Measurements from ENCODE around the gene FDXACB1. TPM values are rescaled to one million over a fixed set of nuclear protein-coding genes. Genes with fewer than 3 reads are reported as not detected.

Gene FDXACB1
- total and polyA plus RNA-seq, 2 of the 4 experiments (the other 2 are of a cell fraction), result 1.7 to 3.0 TPM

- Histone ChIP-seq H2AFZ (replicated peaks; ENCODE audit: low read length, poor library complexity) (no peak overlapping the region), H3K4me3 (ENCODE audit: insufficient read depth, low read depth, low read length) (no peak overlapping the region), H4K8ac (ENCODE audit: low read depth in 2 of 2, low read length in 2 of 2) (no peak overlapping the region), H4K91ac (ENCODE audit: insufficient read depth, low read depth, low read length) (no peak overlapping the region), H3K18ac (ENCODE audit: low read depth, low read length) (no peak overlapping the region), H2AK5ac (ENCODE audit: low read depth, low read length) (no peak overlapping the region), H3K4me1 (ENCODE audit: control insufficient read depth, insufficient read depth, low read length) (no peaks in the 10 kb centered on the region; the same call in 1 of the 2 replicates), H3K27ac (ENCODE audit: insufficient read depth, low read length) (no peak overlapping the region), H3K27me3 (ENCODE audit: control insufficient read depth, insufficient read depth, low read length) (no peaks in the 10 kb centered on the region), H3K36me3 (ENCODE audit: control insufficient read depth, insufficient read depth, low read length) (peaks cover 5% of the 10 kb centered on the region), H3K4ac (ENCODE audit: low read depth, low read length) (no peak overlapping the region), H4K20me1 (ENCODE audit: insufficient read depth, low read length) (no peaks in the 10 kb centered on the region), H2BK5ac (ENCODE audit: low read depth, low read length, poor library complexity, severe bottlenecking) (no peak overlapping the region), H2AK9ac (replicated peaks; ENCODE audit: low read depth, low read length, poor library complexity) (no peak overlapping the region), H3K56ac (ENCODE audit: extremely low read depth, insufficient read depth, low read length) (no peak overlapping the region), H3K9me3 (ENCODE audit: control insufficient read depth, insufficient read depth, low read length) (no peaks in the 10 kb centered on the region), H3K9me1 (ENCODE audit: insufficient read depth, low read length) (no peaks in the 10 kb centered on the region), H3K14ac (replicated peaks; ENCODE audit: low read depth, low read length) (no peak overlapping the region), H2BK120ac (ENCODE audit: low read depth, low read length) (no peak overlapping the region), H4K5ac (ENCODE audit: low read depth, low read length) (no peak overlapping the region), H3K23ac (ENCODE audit: low read depth, low read length) (no peak overlapping the region), H2BK15ac (ENCODE audit: low read depth, low read length) (no peak overlapping the region), H2BK20ac (ENCODE audit: low read depth, low read length) (no peak overlapping the region), H3K79me1 (ENCODE audit: low read depth in 1 of 2, low read length in 2 of 2) (no peaks in the 10 kb centered on the region; a peak in 1 of 4 replicates), H3K9ac (ENCODE audit: low read depth, low read length) (no peak overlapping the region), H3K4me2 (ENCODE audit: low read depth, low read length) (no peak overlapping the region)
- ChIA-PET CTCF (interaction anchor here (0.7 kb wide), 1 partner anchor 373 kb away, joined by 3 read pairs; no protein-coding TSS in a partner anchor), POLR2A (ENCODE audit: unreplicated experiment) (interaction anchor here (0.6 kb wide), 1 partner anchor 15 kb away, joined by 10 read pairs; no protein-coding TSS in a partner anchor)
- intact Hi-C loops (cut with micrococcal nuclease), result no loop called here
- no CpG with 5 or more reads among the region's 2 CpGs for WGBS, 2 experiments (ENCODE audit: extremely low coverage in 2 of 2, insufficient read length in 1 of 2)
- in situ Hi-C loops (cut with MboI; ENCODE audit: low sequenced_read_pairs), result no loop called here
- no peak for DNase-seq
- no TSS peak for BruUV-seq (replicated peaks)
- TF ChIP-seq ELK1 (IDR thresholded peaks at IDR 0.05; ENCODE audit: borderline replicate concordance, low read depth, low read length) (no peak), POLR2A (IDR thresholded peaks at IDR 0.05; ENCODE audit: low read depth, low read length) (no peak), BHLHE40 (IDR thresholded peaks at IDR 0.05; ENCODE audit: low read depth, low read length) (no peak), SMC3 (IDR thresholded peaks at IDR 0.05; ENCODE audit: low read depth, low read length) (no peak), MAZ (IDR thresholded peaks at IDR 0.05; ENCODE audit: borderline replicate concordance, low read depth, low read length) (no peak), CHD1 (IDR thresholded peaks at IDR 0.05; ENCODE audit: low read depth, low read length) (no peak), MXI1 (IDR thresholded peaks at IDR 0.05; ENCODE audit: borderline replicate concordance, low read depth, low read length) (no peak), RCOR1 (IDR thresholded peaks at IDR 0.05; ENCODE audit: insufficient replicate concordance, low read length) (no peak), MAFK (IDR thresholded peaks at IDR 0.05; ENCODE audit: low read depth, low read length) (no peak), RAD21 (IDR thresholded peaks at IDR 0.05; ENCODE audit: low read length) (no peak), FOS (IDR thresholded peaks at IDR 0.05; ENCODE audit: low read depth, low read length) (no peak)
- TF ChIP-seq, protein P1, sequence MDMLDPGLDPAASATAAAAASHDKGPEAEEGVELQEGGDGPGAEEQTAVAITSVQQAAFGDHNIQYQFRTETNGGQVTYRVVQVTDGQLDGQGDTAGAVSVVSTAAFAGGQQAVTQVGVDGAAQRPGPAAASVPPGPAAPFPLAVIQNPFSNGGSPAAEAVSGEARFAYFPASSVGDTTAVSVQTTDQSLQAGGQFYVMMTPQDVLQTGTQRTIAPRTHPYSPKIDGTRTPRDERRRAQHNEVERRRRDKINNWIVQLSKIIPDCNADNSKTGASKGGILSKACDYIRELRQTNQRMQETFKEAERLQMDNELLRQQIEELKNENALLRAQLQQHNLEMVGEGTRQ (IDR thresholded peaks at IDR 0.05; ENCODE audit: low read depth, low read length), result no peak
- dilution Hi-C loops (cut with HindIII; ENCODE audit: low sequenced_read_pairs, unreplicated experiment), result no loop called here
- ATAC-seq (ENCODE audit: low read depth), result no peak
Observed at GRCh38 chr11:111826322-111826950, 52.5 kb downstream of the FDXACB1 start.
